Left lobe of liver (tissue), 2 donors: ENCODE measurements around the gene DNAH11. TPM values are rescaled to one million over a fixed set of nuclear protein-coding genes. Genes with fewer than 3 reads are reported as not detected.
"Not testable (repeated sequence)": the region's sequence is repeated elsewhere in the genome, so short reads cannot be mapped to it uniquely, and the experiment has no call there.

Source experiments
- ATAC-seq: fragments of 200-7000 bp; cut with Tn5 transposase; one replicate; pipeline ENCODE4 v1.9.1; 2020; ENCODE audit warnings: mild to moderate bottlenecking, moderate library complexity
- DNase-seq: peaks from one replicate; pipeline ENCODE4 v3.0.0-alpha.2; 2020; ENCODE audit warnings: low spot score
- total RNA-seq: library from RNA; stranded (reverse); gene quantifications from one replicate; pipeline ENCODE4 v1.2.1, GENCODE V29; 2021
- donor health status: DM: no; HTN: no; CAD: no; lungs with moderate emphysema.
- donor health status: DM: no; HTN: yes; CAD: no.

The DNAH11 gene
- total RNA-seq, 1 donor from 2014 or later = 1.7 TPM

DNA sequence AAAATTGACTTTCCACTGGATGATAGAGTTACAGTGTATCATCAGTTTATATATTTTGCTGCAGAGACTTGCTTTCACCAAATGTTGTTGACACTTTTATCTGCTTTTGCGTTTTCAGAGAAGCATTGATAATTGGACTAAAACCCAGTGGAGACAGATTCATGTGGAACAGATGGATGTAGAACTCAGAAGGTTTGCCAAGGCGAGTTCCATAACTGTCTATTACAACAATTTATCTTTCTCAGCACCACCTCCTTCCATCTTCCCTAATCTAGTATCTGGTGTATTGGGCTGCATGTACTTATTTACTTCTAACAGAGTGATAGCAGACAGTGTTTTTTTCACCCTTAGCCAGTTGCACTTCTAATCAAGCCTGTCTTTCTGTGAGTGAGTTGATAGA is 73.3 kb downstream of the DNAH11 start:
- ATAC-seq (no peak), DNase-seq (no peak)

- DNase-seq (no peak), ATAC-seq (peak; percentile 39)
Measured at GRCh38 chr7:21616796-21617436, 74.1 kb downstream of the DNAH11 start.

- ATAC-seq = peak; percentile 44
- no peak for DNase-seq
Measured at GRCh38 chr7:21617513-21617912, 74.7 kb downstream of the DNAH11 start.

GRCh38 chr7:21617916-21618390 is 75.1 kb downstream of the DNAH11 start:
- ATAC-seq (peak; percentile 96), DNase-seq (peak; percentile 92)

- no peak for ATAC-seq
- no peak for DNase-seq
Measured at GRCh38 chr7:21618706-21619105, 75.9 kb downstream of the DNAH11 start.

DNA sequence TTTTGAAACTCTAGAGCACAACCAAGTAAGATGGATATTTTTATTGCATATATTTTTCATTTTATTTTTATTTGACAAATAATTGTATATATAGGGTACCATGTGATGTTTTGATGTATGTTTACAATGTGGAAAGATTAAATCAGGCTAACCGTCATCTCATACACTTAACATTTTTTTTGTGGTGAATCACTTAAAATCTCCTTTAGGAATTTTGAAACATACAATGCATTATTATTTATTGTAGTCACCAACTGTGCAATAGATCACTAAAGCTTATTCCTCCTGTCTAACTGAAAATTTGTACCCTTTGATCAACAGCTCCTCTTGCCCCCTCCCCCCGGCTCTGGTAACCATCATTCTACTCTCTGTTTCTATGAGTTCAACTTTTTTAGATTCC is 77.2 kb downstream of the DNAH11 start:
- no peak for ATAC-seq
- no peak for DNase-seq

- DNase-seq = no peak
- ATAC-seq = no peak
Measured at GRCh38 chr7:21624320-21624719, 81.5 kb downstream of the DNAH11 start.

DNA sequence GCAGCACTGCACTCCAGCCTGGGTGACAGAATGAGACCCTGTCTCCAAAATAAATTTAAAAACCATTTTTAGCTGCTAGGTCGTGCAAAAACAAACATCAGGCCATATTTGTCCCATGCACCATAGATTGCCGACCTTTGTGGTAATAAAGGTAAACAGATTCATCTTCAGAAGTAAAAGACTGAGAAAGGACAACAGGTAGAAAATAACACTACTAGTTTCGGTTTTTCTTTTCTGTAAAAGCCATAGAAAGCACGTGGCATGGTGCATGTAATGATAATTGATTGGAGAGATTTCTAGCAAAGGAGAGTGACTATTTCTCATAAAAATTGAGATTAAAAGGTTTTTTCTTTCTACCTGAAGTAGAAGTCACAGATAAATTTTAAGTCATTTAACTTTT is 93.9 kb downstream of the DNAH11 start:
- DNase-seq = no peak
- no peak for ATAC-seq

- DNase-seq (no peak), ATAC-seq (peak; percentile 77)
Measured at GRCh38 chr7:21639206-21639868, 96.5 kb downstream of the DNAH11 start.

- DNase-seq (no peak), ATAC-seq (no peak)
Measured at GRCh38 chr7:21640105-21640504, 97.3 kb downstream of the DNAH11 start.

GRCh38 chr7:21641546-21641945 is 98.7 kb downstream of the DNAH11 start:
- ATAC-seq (no peak), DNase-seq (no peak)

DNA sequence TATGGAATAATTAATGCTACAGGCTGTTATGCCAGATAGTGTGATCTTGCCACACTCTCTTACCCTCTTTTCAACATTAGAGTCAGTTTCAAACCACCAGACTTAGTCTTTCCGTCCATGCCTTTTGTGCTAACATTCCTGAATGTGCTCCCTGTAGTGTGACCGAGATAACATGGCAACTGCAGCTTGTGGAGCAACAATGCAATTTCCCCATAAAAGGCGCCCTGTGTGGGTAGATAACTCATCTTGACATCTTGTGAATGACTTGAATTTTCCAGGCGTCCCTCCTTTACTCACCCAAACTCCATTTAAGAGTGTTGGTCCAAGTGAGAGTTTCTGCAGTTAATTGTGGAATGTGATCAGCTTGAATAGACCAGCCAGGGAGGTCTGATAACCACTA is 99.6 kb downstream of the DNAH11 start:
- DNase-seq = no peak
- ATAC-seq = no peak

DNA sequence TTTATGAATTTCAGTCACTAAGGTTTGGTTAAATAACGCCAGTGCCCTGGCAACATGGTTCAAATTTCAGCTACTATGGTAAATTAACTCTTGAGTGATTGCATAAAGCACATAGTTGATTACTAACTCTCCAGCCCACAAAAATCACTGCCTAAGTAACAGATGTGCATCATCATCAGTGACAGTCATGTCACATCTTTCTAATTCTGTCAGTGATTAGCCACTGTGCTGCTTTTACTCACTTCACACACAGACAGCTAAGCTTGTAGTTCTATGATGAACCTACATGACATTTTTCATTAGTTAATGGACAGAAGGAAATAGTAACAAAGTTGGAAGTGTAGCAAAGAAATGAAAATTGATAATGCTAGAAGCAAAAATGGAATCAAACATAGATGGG is 108.9 kb downstream of the DNAH11 start:
- DNase-seq (no peak), ATAC-seq (no peak)

DNA sequence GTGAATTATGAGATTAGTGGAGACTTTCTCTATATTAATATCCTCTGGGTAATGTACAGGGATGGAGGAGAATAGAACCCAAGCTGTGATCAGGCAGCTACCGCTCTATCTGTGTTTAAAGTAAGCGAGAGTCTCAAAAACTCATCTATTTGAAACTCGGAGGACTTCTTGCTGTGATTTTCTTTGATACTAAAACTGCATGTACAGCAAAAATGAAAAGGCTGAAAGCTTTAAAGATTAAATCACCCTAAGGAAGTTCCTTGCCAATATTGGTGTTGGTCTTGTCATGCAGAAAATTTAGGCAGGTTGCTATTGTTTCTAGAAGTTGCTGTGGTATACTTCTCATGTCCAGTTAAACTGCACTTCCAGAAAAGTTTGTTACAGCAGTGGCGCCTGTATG is 110.8 kb downstream of the DNAH11 start:
- DNase-seq (no peak), ATAC-seq (no peak)

DNA sequence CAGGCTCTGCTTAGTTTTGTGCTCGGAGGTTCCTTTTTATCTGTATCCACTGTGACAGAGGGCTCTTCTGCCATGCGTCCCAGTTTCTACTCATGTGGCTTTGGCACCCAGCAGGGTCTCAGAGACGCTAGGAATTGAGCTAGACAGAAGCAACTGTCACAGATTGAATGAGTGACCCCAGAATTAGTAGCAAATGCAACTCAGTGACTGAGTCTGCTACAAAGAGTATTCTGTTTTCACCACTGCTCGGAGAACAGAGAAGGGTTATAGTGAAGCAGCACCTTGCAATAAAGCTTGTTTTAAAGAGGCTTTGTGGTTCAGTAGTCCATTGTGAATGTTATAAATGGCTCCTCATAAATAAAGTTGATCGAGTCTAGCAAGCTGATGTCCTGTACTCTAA is 113.2 kb downstream of the DNAH11 start:
- no peak for ATAC-seq
- DNase-seq = no peak

- ATAC-seq (no peak), DNase-seq (no peak)
Measured at GRCh38 chr7:21656796-21657195, 114.0 kb downstream of the DNAH11 start.

DNA sequence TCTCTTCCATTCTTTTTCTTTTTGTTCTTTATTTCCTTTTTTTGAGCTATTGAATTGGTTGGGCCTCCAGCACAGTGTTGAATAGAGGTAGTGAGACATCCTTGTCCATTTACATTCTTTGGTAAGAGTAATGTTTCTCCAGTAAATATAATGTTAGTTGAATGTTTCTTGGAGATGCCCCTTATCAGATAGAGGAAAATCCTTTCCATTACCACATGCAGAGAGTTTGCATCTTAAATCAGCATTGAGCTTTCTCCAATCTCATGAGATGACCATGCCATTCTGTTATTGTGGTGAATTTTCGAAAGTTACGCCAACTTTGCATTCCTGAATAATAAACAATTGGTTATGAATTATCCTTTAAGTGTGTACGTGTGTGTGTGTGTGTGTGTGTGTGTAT is 127.7 kb downstream of the DNAH11 start:
- DNase-seq (no peak), ATAC-seq (no peak)

GRCh38 chr7:21671859-21672258 is 129.0 kb downstream of the DNAH11 start:
- ATAC-seq = no peak
- no peak for DNase-seq

GRCh38 chr7:21675255-21675654 is 132.4 kb downstream of the DNAH11 start:
- DNase-seq (no peak), ATAC-seq (no peak)

- DNase-seq (no peak), ATAC-seq (peak; percentile 86)
Measured at GRCh38 chr7:21690705-21691104, 147.9 kb downstream of the DNAH11 start.

DNA sequence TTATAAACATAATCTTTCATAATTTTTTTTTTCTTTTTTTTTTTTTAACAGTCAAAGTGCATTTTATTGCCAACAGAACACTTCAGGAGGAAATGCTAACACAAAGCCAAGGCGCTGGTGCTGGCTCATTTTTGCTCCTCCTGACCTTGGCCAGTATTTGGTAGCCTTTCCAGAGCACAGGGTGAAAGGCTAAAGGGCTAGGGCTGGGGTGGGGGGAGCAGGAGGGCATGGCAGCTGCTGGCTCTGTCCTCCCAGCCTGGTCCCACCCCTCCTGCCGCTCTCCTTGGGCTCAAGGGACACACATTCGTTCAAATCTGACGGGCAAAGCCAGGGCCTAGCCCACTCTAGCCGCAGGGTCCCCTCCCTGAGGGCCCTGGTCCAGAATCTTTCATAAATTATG is 148.3 kb downstream of the DNAH11 start:
- ATAC-seq = peak; percentile 85
- not testable (repeated sequence) for DNase-seq

DNA sequence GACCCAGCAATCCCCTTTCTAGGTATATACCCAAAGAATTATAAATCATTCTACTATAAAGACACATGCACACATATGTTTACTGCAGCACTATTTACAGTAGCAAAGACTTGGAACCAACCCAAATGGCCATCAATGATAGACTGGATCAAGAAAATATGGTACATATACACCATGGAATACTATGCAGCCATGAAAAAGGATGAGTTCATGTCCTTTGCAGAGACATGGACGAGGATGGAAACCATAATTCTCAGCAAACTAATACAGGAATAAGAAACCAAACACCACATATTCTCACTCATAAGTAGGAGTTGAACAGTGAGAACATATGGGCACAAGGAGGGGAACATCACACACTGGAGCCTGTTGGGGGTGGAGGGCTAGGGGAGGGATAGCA is 157.7 kb downstream of the DNAH11 start:
- DNase-seq, ATAC-seq: not testable (repeated sequence)

DNA sequence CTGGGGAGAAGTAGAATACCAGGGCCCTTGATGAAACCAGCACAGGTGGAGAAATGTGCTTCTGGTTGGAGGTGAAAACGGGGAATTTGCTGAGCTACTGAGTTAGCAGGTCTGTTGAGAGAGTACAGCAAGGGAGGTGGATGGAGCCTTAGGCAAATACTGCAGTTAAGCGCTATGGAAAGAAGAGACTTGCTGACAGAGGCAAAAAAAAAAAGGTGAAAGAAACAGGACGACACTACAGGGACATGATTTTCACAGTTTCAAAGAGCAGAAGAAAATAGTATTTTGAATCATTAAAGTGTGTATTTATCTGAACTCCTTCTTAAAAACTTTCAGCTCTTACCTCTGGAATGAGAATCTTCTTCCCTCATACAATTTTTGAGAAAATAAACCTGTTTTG is 159.5 kb downstream of the DNAH11 start:
- ATAC-seq = no peak
- DNase-seq = no peak
